Neuronal stem cell (in vitro differentiated cells): ENCODE results near the gene KRTAP10-7.

ENCODE experiments used
- DNase-seq: peaks from one replicate; pipeline ENCODE4 v3.0.0-alpha.2; 2013; ENCODE audit warnings: low spot score
- H2AFZ ChIP-seq: one replicate; pipeline ENCODE4 v1.6.1; 2013; ENCODE audit warnings: mild to moderate bottlenecking, low read length, inconsistent platforms
- H2AK5ac ChIP-seq: 2 replicates; pipeline ENCODE4 v1.6.1; 2013; ENCODE audit warnings: low read depth, mild to moderate bottlenecking, inconsistent platforms, low read length, moderate library complexity, mixed read lengths
- H2BK120ac ChIP-seq: 2 replicates; pipeline ENCODE4 v1.6.1; 2013; ENCODE audit warnings: low read depth, mild to moderate bottlenecking, inconsistent platforms, low read length, moderate library complexity, mixed read lengths
- H2BK12ac ChIP-seq: one replicate; pipeline ENCODE4 v1.6.1; 2013; ENCODE audit warnings: low read length, inconsistent platforms
- H2BK15ac ChIP-seq: 2 replicates; pipeline ENCODE4 v1.6.1; 2013; ENCODE audit warnings: mild to moderate bottlenecking, low read length, inconsistent platforms, mixed read lengths
- H2BK5ac ChIP-seq: one replicate; pipeline ENCODE4 v1.6.1; 2013; ENCODE audit warnings: inconsistent platforms, mild to moderate bottlenecking, low read length, moderate library complexity
- H3K14ac ChIP-seq: one replicate; pipeline ENCODE4 v1.6.1; 2013; ENCODE audit warnings: low read length, inconsistent platforms
- H3K18ac ChIP-seq: 2 replicates; pipeline ENCODE4 v1.6.1; 2013; ENCODE audit warnings: low read length, inconsistent platforms
- H3K23ac ChIP-seq: 2 replicates; pipeline ENCODE4 v1.6.1; 2013; ENCODE audit warnings: low read depth, mild to moderate bottlenecking, mixed read lengths, low read length, inconsistent platforms; ENCODE audit not compliant: poor library complexity
- H3K27ac ChIP-seq: replicated peaks from 3 replicates; pipeline ENCODE4 v1.5.1; 2013; ENCODE audit warnings: low read length, inconsistent platforms
- H3K27me3 ChIP-seq, 3 experiments: 2 replicates each; pipeline ENCODE4 v1.6.1; 2013; ENCODE audit warnings: low read length in 3 of 3, mild to moderate bottlenecking in 2 of 3, inconsistent platforms in 1 of 3, low read depth in 1 of 3, mixed read lengths in 1 of 3, moderate library complexity in 1 of 3; ENCODE audit not compliant: control insufficient read depth in 3 of 3, insufficient read depth in 3 of 3
- H3K36me3 ChIP-seq, 2 donors: replicated peaks in 1 of 2; 2 replicates each; pipeline ENCODE4 v1.6.1; 2013; ENCODE audit warnings: low read length in 2 of 2; ENCODE audit not compliant: control insufficient read depth in 2 of 2, insufficient read depth in 2 of 2
- H3K4ac ChIP-seq: 2 replicates; pipeline ENCODE4 v1.6.1; 2013; ENCODE audit warnings: inconsistent platforms, mild to moderate bottlenecking, low read length, moderate library complexity
- H3K4me1 ChIP-seq, 2 donors: 1 replicate in 1 of 2; 2 replicates in 1 of 2; pipeline ENCODE4 v1.6.1; 2013; ENCODE audit warnings: low read length in 2 of 2, low read depth in 1 of 2; ENCODE audit not compliant: control insufficient read depth in 2 of 2, insufficient read depth in 1 of 2
- H3K4me2 ChIP-seq: one replicate; pipeline ENCODE4 v1.6.1; 2013; ENCODE audit warnings: mild to moderate bottlenecking, low read length, inconsistent platforms; ENCODE audit not compliant: insufficient read depth, poor library complexity, severe bottlenecking
- H3K4me3 ChIP-seq, 2 donors: 2 replicates each; pipeline ENCODE4 v1.5.1; 2013; ENCODE audit warnings: low read length in 2 of 2, mild to moderate bottlenecking in 2 of 2, inconsistent platforms in 1 of 2, moderate library complexity in 1 of 2
- H3K79me1 ChIP-seq: one replicate; pipeline ENCODE4 v1.6.1; 2013; ENCODE audit warnings: low read depth, mild to moderate bottlenecking, inconsistent platforms, low read length, moderate library complexity
- H3K9ac ChIP-seq: one replicate; pipeline ENCODE4 v1.6.1; 2013; ENCODE audit warnings: mild to moderate bottlenecking, low read depth, low read length, inconsistent platforms; ENCODE audit not compliant: poor library complexity
- H3K9me3 ChIP-seq, 2 donors: replicated peaks in 1 of 2; 2 replicates each; pipeline versions ENCODE3 to v1.6.1; 2013; ENCODE audit warnings: low read length in 2 of 2, mild to moderate bottlenecking in 2 of 2, inconsistent platforms in 1 of 2, low read depth in 1 of 2, mixed read lengths in 1 of 2, moderate library complexity in 1 of 2; ENCODE audit not compliant: control insufficient read depth in 2 of 2, insufficient read depth in 1 of 2
- H4K8ac ChIP-seq: one replicate; pipeline ENCODE4 v1.6.1; 2013; ENCODE audit warnings: low read depth, mild to moderate bottlenecking, inconsistent platforms, low read length, moderate library complexity
- H4K91ac ChIP-seq: one replicate; pipeline ENCODE4 v1.6.1; 2013; ENCODE audit warnings: low read length, low read depth, mild to moderate bottlenecking, inconsistent platforms; ENCODE audit not compliant: poor library complexity
- WGBS, 2 donors: extraction: QIAGEN DNeasy Blood & Tissue Kit; methylation state at CpG; one replicate each; pipeline ENCODE4 v1.1.7; 2013; ENCODE audit warnings: missing lambda C conversion rate in 2 of 2, mixed read lengths in 1 of 2; ENCODE audit not compliant: insufficient read length in 2 of 2, insufficient replicate concordance in 1 of 2; ENCODE audit errors: extremely low coverage in 2 of 2; 5-methylcytosine and 5-hydroxymethylcytosine counted together

The KRTAP10-7 gene

DNA sequence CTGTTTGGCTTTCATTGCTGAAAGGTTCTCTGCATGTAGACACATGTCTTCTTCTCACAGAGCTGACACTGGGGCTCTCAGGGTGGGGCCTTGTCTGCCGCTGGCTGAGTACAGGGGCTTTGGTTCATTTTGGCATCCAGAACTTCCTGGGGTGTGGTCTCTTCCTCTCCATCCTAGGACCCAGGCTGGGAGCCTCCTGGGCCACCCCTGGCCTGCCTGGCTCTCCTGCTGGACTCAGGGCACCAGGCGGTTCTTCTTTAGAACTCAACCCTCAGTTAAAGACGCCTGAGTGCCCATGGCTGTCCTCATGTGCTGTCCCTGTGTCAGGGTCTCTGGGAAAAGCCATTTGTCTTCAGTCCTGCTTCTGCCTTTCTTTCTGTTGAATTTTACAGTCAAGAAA, 14.5 kb upstream of the KRTAP10-7 start:
- H3K4ac ChIP-seq, result no peak overlapping the region
- H4K91ac ChIP-seq, result no peak overlapping the region
- peaks cover 5 to 6% of the 10 kb centered on the region in 2 donors for H3K9me3 ChIP-seq
- no peak overlapping the region for H3K14ac ChIP-seq
- no peak for DNase-seq
- no peak overlapping the region for H2BK120ac ChIP-seq
- H2BK12ac ChIP-seq, result no peak overlapping the region
- peaks cover 3% of the 10 kb centered on the region for H3K79me1 ChIP-seq
- no peaks in the 10 kb centered on the region for H3K4me1 ChIP-seq
- H2AFZ ChIP-seq, result no peak overlapping the region
- H3K23ac ChIP-seq, result no peak overlapping the region
- no peak overlapping the region for H3K9ac ChIP-seq
- no peak overlapping the region for H3K4me2 ChIP-seq
- no peak overlapping the region for H2BK5ac ChIP-seq
- H3K27me3 ChIP-seq, result peaks cover 0 to 6% (median 0%) of the 10 kb centered on the region in 3 experiments
- no peak overlapping the region for H3K4me3 ChIP-seq
- H2BK15ac ChIP-seq, result no peak overlapping the region
- H3K27ac ChIP-seq, result no peak overlapping the region
- H4K8ac ChIP-seq, result no peak overlapping the region
- H3K18ac ChIP-seq, result no peak overlapping the region
- WGBS, 2 donors, result no CpG with 5 or more reads among the region's 3 CpGs
- H2AK5ac ChIP-seq, result no peak overlapping the region
- H3K36me3 ChIP-seq, result no peaks in the 10 kb centered on the region

DNA sequence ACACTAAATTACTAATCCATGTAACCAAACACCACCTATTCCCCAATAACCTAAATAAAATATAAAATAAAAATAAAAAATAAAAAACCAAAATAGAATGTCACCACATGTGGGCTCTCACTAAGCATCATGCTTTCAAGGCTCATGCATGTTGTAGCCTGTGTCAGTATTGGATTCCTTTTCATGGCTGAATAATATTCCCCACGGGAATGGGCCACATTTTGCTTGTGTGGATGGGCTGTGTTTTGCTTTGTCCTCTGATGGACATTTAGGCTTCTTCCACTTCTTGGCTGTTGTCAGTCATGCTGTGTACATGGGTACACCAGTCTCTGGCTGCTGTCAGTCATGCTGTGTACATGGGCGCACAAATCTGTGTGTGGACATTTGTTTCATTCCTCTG, 11.3 kb upstream of the KRTAP10-7 start:
- Histone ChIP-seq H3K4me3 (no peak overlapping the region), H4K8ac (no peak overlapping the region), H2AFZ (no peak overlapping the region), H3K4ac (no peak overlapping the region), H3K27ac (no peak overlapping the region), H3K4me1 (peaks cover 3 to 4% of the 10 kb centered on the region in 2 donors), H3K9me3 (peaks cover 0 to 3% of the 10 kb centered on the region in 2 donors), H3K79me1 (peaks cover 3% of the 10 kb centered on the region), H3K27me3 (peaks cover 0 to 4% (median 0%) of the 10 kb centered on the region in 3 experiments), H4K91ac (no peak overlapping the region), H2BK120ac (peak overlapping the region; percentile 78), H3K14ac (no peak overlapping the region), H2AK5ac (peak overlapping the region; percentile 90), H3K23ac (no peak overlapping the region), H3K4me2 (no peak overlapping the region), H3K18ac (peak overlapping the region; percentile 33), H2BK15ac (peak overlapping the region; percentile 79), H3K36me3 (no peaks in the 10 kb centered on the region), H2BK5ac (no peak overlapping the region), H2BK12ac (no peak overlapping the region), H3K9ac (no peak overlapping the region)
- WGBS, 2 donors, result no CpG with 5 or more reads among the region's 2 CpGs
- no peak for DNase-seq

DNA sequence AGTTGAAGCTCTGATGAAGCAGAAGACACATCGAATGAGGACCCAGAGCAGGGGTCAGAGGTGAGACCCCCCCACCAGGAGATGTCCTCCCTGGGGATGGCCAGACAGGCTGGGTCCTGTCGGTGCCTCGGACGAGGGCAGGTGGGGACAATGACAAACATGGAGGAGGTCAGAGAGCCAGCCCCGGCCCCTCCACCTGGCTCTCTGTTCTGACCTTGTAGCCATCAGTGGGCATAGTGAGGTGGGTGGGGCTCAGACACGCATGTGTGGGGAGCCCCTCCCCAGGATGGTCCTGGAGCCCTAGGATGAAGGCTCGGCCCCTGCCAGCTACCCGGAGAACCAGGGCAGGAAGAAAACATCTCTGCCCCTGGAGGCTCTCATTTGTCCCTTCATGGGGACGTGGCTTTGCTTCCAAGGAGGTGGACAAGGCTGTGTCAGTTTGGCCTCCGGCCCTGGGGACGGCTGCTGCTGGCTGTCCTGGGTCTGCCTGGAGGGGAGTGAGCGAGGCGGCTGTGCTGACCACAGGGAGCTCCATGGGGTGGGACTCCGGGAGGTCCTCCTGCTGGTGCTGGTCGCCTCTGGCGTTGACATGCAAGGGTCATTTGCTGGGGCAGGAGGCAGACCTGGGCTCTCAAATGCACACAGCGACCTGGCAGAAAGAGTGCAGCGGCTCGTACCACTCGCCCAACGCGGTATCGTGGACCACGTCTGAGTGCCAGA, 10.7 kb upstream of the KRTAP10-7 start:
- DNase-seq, result no peak
- H2AK5ac ChIP-seq, result peak overlapping the region; percentile 92
- no peak overlapping the region for H3K9ac ChIP-seq
- peak overlapping the region; percentile 76 for H3K14ac ChIP-seq
- peak overlapping the region; percentile 85 for H2BK5ac ChIP-seq
- peak overlapping the region; percentile 33 for H3K18ac ChIP-seq
- no peak overlapping the region for H3K4ac ChIP-seq
- peaks cover 0 to 3% (median 0%) of the 10 kb centered on the region in 3 experiments for H3K27me3 ChIP-seq
- no CpG with 5 or more reads among the region's 24 CpGs for WGBS, 2 donors
- peak overlapping the region; percentile 75 for H2BK12ac ChIP-seq
- H3K27ac ChIP-seq, result no peak overlapping the region
- no peak overlapping the region for H4K91ac ChIP-seq
- peaks cover 3% of the 10 kb centered on the region for H3K79me1 ChIP-seq
- H3K36me3 ChIP-seq, result no peaks in the 10 kb centered on the region
- H2BK15ac ChIP-seq, result peak overlapping the region; percentile 79
- H2BK120ac ChIP-seq, result peak overlapping the region; percentile 78
- H3K4me1 ChIP-seq, result peaks cover 3 to 6% of the 10 kb centered on the region in 2 donors
- peak overlapping the region; percentile 59 for H4K8ac ChIP-seq
- no peak overlapping the region for H3K4me3 ChIP-seq
- H3K9me3 ChIP-seq, result peaks cover 0 to 3% of the 10 kb centered on the region in 2 donors
- no peak overlapping the region for H2AFZ ChIP-seq
- H3K23ac ChIP-seq, result peak overlapping the region; percentile 57
- H3K4me2 ChIP-seq, result no peak overlapping the region

DNA sequence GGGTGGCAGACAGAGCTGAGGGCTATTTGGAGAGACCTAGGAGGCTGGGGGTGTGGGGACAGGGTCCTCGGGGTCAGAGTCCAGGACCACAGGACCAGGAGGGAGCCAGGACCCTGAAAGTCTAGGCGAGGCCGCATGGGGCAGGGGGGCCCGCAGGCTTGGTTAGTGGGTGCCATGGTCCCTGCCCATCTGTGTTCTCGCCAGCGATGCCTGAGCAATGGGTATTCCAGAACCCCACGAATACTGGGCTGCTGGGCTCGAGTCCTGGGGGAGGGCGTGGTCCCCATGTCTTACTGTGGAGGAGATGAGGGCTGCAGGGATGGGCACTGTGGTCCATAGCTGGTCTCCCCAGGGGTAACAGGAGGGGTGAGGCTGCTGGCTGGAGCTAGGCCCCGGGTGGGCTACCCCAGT, 10.1 kb upstream of the KRTAP10-7 start:
- Histone ChIP-seq H3K27ac (no peak overlapping the region), H2BK120ac (no peak overlapping the region), H3K36me3 (no peaks in the 10 kb centered on the region), H2BK15ac (no peak overlapping the region), H3K4me2 (no peak overlapping the region), H3K4me3 (no peak overlapping the region), H3K9ac (no peak overlapping the region), H4K91ac (no peak overlapping the region), H3K14ac (peak overlapping the region; percentile 38), H4K8ac (no peak overlapping the region), H2AFZ (no peak overlapping the region), H3K27me3 (no peaks in the 10 kb centered on the region), H2BK12ac (peak overlapping the region; percentile 67), H3K9me3 (peaks cover 0 to 3% of the 10 kb centered on the region in 2 donors), H3K4ac (no peak overlapping the region), H2AK5ac (peak overlapping the region; percentile 92), H3K4me1 (peaks cover 3 to 6% of the 10 kb centered on the region in 2 donors), H3K18ac (peak overlapping the region; percentile 33), H3K79me1 (peaks cover 3% of the 10 kb centered on the region), H3K23ac (peak overlapping the region; percentile 3), H2BK5ac (peak overlapping the region; percentile 53)
- WGBS, 2 donors, result no CpG with 5 or more reads among the region's 10 CpGs
- DNase-seq, result no peak
